Stimulated activated naive CD8-positive, alpha-beta T cell treated with anti-CD3 and anti-CD28 coated beads, Interleukin-15, amount 100 ng/mL, for 72 hours (primary cell): Measurements from ENCODE around the gene DDX21.
"Not testable (repeated sequence)": the region's sequence is repeated elsewhere in the genome, so short reads cannot be mapped to it uniquely, and the experiment has no call there.

Experiments used
- ATAC-seq: fragments of 150-1000 bp; cut with Tn5 transposase; 2 replicates; pipeline ENCODE4 v1.10.0; 2021; ENCODE audit warnings: mild to moderate bottlenecking, moderate library complexity
- DNase-seq, 2 donors: peaks; one replicate each; pipeline ENCODE4 v3.0.0; 2021 to 2022
- H3K27ac Mint-ChIP-seq, 2 donors: one replicate each; pipeline ENCODE4 v1.8.0; 2022; ENCODE audit warnings: mild to moderate bottlenecking in 2 of 2, mixed read lengths in 2 of 2, moderate library complexity in 2 of 2
- H3K27me3 Mint-ChIP-seq: one replicate; pipeline ENCODE4 v1.8.0; 2022; ENCODE audit warnings: mixed read lengths
- H3K4me1 Mint-ChIP-seq: one replicate; pipeline ENCODE4 v1.8.0; 2022; ENCODE audit warnings: mild to moderate bottlenecking, mixed read lengths
- H3K4me3 Mint-ChIP-seq, 2 donors: one replicate each; pipeline ENCODE4 v1.8.0; 2022; ENCODE audit warnings: mild to moderate bottlenecking in 2 of 2, mixed read lengths in 2 of 2, moderate library complexity in 1 of 2
- H3K9me3 Mint-ChIP-seq, 2 donors: one replicate each; pipeline ENCODE4 v1.8.0; 2022; ENCODE audit warnings: mixed read lengths in 2 of 2

DDX21 gene

DNA sequence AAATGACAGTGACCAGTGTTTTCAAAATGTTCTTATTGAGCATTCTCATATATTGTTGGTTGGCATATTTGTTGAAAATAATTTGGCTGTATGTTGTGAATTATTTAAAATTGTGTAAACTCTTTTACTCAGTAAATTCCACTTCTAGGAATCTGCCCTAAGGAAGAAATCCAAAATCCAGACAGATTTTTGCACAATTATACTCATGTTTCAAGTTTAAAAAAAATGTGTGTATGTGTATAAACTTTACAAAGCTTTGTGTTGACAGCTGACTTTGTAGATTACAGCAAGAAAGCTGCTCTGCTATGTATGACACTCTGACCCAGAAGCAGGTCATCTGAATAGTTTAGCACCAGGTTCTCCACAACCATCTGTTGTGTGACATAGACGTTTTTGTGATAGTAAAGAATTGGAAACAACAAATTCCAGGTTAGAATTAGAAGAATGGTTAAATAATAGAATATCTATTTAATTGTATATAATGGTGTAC lies 54.2 kb downstream of the DDX21 start:
- ATAC-seq (no peak), DNase-seq (no peak)
- H3K27me3 Mint-ChIP-seq = no peaks in the 10 kb centered on the region
- H3K4me1 Mint-ChIP-seq = peaks cover 11% of the 10 kb centered on the region
- H3K4me3 Mint-ChIP-seq = no peak overlapping the region
- no peak overlapping the region for H3K27ac Mint-ChIP-seq
- no peaks in the 10 kb centered on the region for H3K9me3 Mint-ChIP-seq

DNA sequence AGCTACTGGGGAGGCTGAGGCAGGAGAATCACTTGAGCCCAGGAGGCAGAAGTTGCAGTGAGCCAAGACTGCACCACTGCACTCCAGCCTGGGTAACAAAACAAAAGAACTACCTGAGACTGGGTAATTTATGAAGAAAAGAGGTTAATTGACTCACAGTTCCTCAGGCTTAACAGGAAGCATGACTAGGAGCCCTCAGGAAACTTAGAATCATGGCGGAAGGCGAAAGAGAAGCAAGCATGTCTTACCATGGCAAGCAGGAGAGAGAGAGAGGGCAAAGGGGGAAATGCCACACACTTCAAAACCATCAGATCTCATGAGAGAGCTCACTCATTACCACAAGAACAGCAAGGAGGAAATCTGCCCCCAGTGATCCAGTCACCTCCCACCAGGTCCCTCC lies 56.8 kb downstream of the DDX21 start:
- H3K9me3 Mint-ChIP-seq = not testable (repeated sequence)

DNA sequence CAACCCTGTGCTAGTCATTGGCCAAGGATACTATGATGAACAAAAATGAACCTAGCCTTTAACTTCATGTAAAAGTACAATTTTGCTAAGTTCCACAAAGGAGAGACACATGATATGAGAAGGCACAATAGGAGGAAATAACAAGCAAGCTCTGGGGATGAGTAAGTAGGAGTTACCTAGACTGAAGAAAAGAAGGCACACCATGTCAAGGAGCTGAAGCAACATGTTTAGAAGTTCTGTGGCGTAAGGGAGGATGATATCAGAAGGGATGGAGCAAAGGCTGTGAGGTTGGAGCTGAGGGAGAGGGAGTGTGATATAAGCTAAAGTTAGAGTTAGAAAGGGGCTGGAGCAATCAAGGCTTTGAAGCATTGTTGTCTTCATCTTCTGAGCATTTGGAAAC lies 58.2 kb downstream of the DDX21 start:
- DNase-seq (no peak), ATAC-seq (no peak)
- Mint-ChIP-seq H3K4me3 (no peak overlapping the region), H3K27me3 (no peaks in the 10 kb centered on the region), H3K27ac (no peak overlapping the region), H3K9me3 (no peaks in the 10 kb centered on the region), H3K4me1 (peaks cover 11% of the 10 kb centered on the region)

More for the DNA sequence above, 56.8 kb downstream of the DDX21 start:
- not testable (repeated sequence) for H3K4me3 Mint-ChIP-seq, H3K27me3 Mint-ChIP-seq, DNase-seq, ATAC-seq
- peaks cover 11% of the 10 kb centered on the region for H3K4me1 Mint-ChIP-seq
- H3K27ac Mint-ChIP-seq = peak overlapping the region in 1 of 2 donors; percentile 0

DNA sequence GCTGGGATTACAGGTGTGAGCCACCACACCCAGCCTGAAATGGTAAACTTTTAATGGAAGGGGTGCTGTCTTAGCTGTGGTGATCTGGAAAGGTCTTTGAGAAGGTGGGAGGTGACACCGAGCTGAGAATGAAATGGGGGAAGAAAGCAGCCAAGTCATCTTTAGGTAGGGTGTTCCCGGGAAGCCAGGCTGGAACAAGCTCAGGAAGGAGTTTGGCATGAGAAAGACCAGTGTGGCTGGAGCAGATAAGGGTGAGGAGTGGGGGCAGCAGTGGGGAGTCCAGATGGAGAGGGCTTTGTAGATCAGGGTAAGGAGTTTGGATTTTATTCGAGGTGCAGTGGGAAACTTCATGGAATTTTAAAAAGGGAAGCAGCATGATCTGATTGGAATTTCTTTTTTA lies 62.6 kb downstream of the DDX21 start:
- no peak overlapping the region for H3K4me3 Mint-ChIP-seq
- ATAC-seq = no peak
- no peaks in the 10 kb centered on the region for H3K4me1 Mint-ChIP-seq
- no peaks in the 10 kb centered on the region for H3K27me3 Mint-ChIP-seq
- no peaks in the 10 kb centered on the region for H3K9me3 Mint-ChIP-seq
- H3K27ac Mint-ChIP-seq = peak overlapping the region in 1 of 2 donors; percentile 59
- no peak for DNase-seq

DNA sequence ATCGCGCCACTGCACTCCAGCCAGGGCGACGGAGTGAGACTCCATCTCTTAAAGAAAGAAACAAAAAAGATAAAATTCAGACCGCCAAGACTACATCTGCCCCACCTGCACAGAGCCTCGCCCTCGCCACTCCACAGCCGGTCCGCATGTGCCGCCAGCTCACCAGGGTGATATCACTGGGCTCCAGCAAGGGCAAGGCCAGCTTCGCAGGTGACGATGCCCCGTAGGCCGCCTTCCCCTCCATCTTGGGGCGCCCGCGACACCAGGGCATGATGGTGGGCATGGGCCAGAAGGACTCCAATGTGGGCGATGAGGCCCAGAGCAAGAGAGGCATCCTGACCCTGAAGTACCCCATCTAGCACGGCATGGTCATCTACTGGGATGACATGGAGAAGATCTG lies 66.6 kb downstream of the DDX21 start:
- Mint-ChIP-seq H3K4me1 (peaks cover 5% of the 10 kb centered on the region), H3K4me3 (no peak overlapping the region), H3K27ac (no peak overlapping the region), H3K9me3 (no peaks in the 10 kb centered on the region), H3K27me3 (no peaks in the 10 kb centered on the region)
- DNase-seq = no peak
- ATAC-seq = no peak

DNA sequence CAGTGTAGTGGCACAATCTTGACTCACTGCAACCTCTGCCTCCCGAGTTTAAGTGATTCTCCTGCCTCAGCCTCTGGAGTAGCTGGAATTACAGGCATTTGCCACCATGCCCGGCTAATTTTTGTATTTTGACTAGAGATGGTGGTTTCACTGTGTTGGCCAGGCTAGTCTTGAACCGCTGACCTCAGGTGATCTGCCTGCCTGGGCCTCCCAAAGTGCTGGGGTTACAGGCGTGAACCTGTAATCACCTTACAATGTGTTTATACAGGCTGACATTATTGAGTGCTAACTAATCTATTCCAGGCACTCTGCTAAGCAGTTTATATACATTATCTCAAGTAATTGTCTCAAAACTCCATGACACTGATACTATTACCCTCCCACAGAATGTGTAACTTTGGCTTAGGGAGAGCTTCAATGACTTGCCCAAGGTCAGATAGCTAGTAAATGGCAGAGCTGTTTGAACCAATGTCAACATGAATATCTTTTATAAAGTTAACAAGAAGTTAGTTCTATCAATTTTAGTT lies 69.5 kb downstream of the DDX21 start:
- Mint-ChIP-seq H3K27ac (no peak overlapping the region), H3K4me3 (no peak overlapping the region), H3K9me3 (no peaks in the 10 kb centered on the region), H3K4me1 (peaks cover 9% of the 10 kb centered on the region), H3K27me3 (no peaks in the 10 kb centered on the region)
- ATAC-seq = no peak
- no peak for DNase-seq

DNA sequence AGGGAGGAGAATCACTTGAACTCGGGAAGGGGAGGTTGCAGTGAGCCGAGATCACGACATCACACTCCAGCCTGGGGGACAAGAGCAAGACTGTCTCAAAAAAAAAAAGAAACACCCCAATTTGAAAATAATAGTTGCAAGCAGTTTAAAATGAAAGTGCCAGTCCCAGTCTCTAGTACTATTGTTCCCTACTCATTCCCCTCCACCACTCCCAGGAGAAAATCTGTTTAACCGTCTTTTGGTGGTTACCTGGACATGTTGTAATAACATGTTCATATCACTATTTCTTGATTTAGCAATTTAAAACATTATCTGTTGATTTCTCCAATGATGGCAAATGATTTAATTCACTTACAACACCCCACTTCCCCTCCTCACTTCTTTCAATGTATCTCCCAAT lies 77.3 kb downstream of the DDX21 start:
- no peaks in the 10 kb centered on the region for H3K4me1 Mint-ChIP-seq
- no peak overlapping the region for H3K4me3 Mint-ChIP-seq
- H3K9me3 Mint-ChIP-seq = no peaks in the 10 kb centered on the region
- DNase-seq (no peak), ATAC-seq (no peak)
- no peak overlapping the region for H3K27ac Mint-ChIP-seq
- H3K27me3 Mint-ChIP-seq = no peaks in the 10 kb centered on the region
